Non-pigmented ciliary epithelial cell (primary cell): ENCODE data around the gene SPO11.

Source experiments
- DNase-seq: peaks from one replicate; pipeline ENCODE4 v3.0.0-alpha.2; 2010; ENCODE audit warnings: low read depth

SPO11 gene

DNA sequence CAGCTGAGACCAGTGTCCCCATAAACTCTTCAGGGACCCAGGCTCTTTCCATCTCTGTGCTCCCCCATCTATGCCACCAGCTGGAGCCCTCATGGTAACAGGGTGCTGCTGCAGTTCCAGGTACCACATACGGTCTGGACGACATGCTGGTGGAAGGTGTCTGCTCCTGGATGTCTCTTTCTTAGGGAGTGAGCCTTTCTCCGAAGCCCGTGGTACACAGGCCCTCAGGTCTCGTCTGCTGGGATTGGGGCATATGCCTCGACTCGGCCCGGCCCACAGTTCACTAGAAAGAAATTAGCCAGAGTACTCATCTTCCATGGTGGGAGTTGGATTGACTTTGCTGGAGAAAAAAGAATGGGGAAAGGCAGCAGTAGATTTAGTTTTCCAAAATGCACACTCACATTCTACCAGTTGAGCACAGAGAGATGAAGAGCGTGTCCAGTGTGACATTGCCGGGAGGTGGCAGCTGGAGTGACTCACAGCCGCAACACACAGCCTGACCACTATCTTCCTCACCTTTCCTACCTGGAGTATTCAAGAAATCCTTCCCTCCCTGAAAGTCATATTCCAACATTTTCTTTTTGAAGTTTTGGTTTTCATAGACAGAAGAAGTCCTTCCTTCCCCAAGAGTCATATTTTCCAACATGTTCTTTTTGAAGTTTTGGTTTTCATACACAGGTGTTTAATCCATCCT lies 18.6 kb upstream of the SPO11 start:
- DNase-seq = no peak

DNA sequence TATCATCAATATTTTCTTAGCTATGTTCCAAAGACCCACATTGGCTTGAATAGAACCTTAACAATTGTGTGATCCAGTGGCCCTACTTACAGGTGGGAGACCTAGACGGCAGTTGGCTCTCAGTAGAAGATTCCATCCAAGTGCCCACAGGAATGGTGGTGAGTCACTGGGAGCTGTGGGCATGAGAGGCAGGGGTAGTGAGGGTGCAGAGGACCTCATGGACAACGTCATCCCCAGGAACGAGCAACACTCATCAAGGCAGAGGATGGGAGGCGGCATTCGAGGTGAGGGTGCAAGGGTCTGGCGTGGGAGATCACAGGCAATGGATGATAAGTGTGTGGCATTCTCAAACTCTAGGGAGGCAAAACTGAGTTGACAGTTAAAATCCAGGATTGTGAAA lies 17.5 kb upstream of the SPO11 start:
- DNase-seq = no peak

DNA sequence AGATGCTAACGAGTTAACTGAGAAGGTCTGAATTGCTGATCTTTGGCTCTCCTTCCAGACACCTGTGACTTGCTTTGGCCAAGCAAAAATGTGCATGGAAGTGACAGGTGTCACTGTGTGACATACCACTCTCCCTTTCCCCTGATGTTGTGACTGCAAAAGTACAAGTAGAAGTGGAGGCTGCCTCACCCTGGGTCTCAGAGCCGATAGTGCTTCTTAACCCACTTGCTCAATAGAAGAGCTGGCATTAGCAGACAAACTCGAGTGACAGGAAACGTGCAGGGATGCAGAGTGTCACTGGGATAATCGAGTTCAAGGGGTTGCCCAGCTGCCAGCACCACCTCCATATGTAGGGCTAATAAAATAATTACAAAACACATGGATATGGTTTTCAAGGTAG lies 16.4 kb upstream of the SPO11 start:
- no peak for DNase-seq

DNA sequence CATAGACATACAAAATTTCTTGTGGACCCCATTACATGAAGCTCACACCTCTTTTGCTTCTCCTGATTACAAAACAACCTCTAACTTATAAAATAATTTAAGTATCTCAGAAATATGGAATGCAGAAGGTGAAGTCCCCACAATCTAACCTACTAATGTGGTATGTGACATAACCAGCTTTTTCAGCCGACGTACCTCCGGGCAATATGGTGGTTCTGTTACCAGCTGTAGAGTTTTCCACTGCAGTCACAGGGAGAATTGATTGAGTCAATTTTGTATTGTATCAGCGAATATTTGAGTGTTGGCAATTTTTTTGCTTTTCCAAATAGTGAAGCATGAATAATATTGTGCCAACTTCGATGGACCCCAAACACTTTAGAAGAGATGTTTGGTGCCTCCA lies 15.7 kb upstream of the SPO11 start:
- DNase-seq = no peak

DNA sequence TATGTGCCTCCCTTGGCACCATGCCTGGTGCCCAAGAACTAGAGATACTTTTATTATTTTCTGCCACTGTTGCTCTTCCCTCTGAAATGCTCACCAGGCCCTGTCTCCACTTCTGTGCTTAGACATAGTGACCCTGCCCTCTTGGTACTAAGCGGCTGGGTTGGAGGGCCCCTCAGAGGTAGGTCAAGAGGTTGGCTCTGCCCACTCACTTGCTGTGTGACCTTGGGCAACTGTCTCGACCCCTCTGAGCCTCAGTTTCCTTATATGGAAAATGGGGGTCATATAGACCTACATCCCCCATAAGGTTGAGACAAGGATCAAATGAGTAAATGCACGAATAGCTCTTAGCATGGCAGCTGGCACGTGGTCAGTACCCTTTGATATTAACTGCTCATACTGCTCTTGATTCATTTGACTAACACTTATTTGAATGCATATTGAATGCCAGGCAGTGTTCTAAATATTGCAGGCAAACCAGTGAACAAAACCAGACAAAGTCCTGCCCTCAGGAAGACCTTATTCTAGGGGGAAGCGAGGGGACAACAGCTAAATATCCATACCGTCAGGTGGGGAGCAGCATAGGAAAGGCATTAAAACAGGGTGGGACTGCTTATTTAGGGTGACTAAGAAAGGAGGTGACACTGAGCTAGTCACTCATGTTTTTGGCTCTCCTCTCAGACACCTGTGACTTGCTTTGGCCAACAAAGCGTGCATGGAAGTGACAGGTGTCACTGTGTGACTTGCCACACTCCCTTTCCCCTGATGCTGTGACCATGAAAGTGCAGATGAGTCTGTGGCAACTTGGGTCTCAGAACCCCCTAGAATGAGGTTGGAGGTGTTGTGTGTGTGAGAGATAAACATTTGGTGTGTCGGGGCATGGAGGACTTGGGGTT lies 14.3 kb upstream of the SPO11 start:
- no peak for DNase-seq

DNA sequence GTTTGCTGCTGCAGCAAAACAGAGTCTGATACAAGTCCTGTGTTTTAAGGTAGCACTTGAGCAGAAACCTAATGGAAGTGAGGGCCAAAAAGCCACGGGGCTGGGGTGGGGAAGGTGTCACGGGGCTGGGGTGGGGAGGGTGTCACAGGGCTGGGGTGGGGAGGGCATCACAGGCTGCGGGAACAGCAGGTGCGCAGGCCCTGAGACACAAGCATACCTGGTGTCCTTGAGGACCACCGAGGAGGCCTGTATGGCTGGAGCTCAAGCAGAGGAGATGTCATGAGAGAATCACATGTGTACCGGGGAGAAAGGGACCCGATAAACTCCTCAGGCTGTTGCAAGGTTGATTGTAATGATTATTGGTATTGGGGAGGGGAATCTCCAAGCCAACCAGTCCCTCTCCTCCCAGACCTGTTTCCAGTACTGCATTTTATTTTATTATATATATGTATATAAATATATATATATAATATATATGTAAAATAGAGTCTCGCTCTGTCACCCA lies 13.6 kb upstream of the SPO11 start:
- DNase-seq = no peak

DNA sequence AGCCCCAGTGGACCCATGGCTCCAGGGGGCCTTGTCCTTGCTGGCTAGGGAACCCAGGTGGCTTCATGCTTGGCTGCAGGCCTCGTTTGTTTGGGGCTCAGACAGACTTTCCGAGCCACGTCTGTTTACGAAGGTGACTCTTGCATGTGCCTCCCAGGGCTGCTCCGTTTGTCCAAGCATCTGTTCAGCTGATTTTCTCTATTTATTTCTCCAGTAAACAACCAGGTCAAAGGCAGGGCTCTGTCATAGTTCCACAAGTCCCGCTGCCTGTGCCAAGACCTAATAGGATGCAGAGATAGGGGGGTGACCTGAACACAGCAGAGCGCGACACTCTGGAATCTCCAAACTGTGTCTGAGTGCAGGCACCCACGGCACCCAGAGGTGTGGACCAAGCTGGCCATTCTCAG lies 12.8 kb upstream of the SPO11 start:
- DNase-seq = no peak

DNA sequence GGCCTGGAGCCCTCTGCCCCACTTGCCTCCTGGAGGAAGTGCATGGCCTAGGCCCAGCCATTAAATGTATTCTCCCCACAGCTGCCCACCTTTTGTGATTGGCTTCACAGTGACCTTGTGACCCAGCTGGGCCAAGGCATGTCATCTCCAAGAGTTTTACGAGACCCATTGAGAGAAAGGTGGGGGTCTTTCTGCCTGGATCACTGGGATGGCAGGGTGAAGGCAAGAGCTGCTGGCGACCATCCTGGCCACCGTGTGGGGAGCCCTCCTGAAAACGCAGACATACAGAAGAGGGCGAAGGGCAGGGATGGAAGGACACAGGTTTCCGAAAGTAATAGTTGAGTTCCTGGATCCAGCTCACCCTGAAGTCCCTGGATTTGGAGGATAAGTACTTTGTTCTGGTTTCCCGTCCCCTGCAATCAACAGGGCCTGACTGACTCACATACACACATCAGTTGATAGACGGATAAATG lies 12.3 kb upstream of the SPO11 start:
- no peak for DNase-seq

DNA sequence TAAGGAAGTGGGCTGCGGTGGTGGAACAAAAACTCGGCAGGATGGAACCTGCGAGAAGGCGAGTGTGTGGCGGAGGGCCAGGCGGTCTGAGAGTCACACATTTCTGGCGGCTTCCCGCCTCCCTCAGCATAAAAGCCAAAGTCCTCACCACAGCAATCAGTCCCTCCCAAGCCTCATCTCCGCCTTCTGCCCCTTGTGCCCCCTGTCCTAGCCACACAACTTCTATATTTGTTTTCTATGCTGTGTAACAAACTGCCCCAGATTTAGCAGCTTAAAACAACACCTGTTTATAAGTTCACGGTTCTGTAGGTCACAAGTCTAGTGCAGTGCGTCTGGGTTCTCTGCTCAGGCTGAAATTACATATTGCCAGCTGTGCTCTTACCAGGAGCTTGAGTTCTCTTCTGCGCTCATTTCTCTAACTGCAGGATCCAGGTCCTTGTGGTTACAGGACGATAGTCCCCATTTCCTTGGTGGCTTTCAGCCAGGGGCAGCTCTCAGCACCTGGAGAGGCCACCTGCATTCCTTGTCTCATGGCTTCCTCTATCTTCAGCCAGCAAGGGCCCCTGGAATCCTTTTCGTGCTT lies 11.7 kb upstream of the SPO11 start:
- DNase-seq = no peak

DNA sequence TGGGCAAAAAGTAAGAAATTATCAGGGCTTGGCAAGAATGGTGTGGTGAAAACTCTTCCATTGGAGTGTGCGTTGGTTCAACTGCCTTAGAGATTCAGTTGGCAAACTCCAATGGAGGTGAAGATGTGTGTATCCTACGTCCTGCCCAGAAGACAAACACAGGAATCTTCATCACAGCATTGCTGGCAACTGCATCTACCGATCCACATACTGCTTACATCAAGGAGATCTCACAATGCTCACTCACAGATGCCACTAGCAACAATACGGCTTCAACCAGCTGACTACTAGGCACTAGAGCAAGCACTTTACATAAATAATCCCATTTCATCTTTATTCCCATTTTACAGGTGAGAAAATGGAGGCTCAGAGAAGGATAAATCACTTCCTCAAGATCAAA lies 10.0 kb upstream of the SPO11 start:
- no peak for DNase-seq

DNA sequence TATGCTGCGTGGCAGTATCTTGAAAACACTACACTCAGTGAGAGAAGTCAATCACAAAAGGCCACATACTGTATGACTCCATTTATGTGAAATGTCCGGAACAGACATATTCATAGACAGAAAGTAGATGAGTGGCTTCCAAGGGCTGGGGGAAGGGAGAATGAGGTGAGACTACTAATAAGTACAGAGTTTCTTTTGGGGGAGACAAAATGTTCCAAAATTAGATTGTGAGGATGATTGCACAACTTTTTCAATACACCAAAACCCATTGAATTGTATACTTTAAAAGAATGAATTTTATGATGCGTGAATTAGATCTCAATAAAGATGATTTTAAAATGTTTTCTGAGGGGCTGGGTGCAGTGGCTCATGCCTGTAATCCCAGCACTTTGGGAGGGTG lies 9.2 kb upstream of the SPO11 start:
- no peak for DNase-seq

DNA sequence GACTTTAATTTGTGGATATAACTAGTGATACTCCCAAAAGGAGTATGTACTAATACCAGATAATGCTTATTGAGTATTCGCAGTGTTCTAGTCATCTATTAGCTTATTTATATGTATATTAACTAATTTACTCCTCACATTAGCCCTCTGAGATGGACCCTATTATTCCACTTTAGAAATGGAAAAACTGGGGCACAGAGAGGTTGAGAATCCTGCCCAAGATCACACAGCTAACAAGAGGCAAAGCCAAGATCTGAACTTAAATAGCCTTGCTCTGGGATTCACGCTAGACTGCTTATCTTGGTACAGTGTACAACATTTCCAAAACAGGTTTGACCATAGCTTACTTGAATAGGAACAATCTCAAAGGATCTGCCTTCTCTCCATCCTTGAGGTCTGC lies 8.5 kb upstream of the SPO11 start:
- no peak for DNase-seq

DNA sequence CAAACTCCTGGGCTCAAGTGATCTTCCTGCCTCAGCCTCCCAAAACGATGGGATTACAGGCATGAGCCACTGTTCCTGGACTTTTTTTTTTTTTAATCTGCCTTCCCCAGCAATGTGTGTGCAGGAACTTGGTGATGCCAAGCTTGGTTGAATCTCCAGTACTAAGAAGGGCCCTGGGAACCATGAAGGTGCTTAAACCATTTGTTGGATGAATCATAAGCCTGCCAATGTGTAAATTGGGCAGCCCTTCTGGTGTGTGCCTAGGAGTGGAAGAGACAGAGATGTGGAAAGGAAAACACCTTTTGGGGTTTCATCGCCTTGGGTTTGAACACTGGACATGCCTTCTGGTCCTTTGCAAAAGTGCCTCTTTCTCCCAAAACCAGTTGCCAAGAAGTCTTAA lies 7.1 kb upstream of the SPO11 start:
- no peak for DNase-seq

DNA sequence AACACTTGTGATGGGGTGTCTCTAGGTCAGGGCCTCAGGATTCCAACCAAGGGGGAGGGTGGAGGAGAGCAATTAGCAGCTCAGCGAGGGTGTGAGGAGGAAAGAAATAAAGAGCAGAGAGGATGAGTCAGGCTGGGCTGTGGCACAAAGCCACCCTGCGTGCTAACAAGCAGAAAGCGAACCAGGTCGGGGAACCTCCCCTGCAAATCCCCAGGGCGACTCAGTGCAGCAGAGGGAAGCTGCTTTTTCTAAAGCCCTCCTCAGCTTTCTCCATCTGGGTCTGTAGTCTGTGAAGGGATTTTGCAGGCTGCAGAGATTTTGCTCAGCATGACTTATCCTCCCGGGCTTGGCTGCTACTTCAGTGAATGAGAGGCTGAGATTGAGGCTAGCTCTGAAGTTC lies 6.6 kb upstream of the SPO11 start:
- DNase-seq = no peak

DNA sequence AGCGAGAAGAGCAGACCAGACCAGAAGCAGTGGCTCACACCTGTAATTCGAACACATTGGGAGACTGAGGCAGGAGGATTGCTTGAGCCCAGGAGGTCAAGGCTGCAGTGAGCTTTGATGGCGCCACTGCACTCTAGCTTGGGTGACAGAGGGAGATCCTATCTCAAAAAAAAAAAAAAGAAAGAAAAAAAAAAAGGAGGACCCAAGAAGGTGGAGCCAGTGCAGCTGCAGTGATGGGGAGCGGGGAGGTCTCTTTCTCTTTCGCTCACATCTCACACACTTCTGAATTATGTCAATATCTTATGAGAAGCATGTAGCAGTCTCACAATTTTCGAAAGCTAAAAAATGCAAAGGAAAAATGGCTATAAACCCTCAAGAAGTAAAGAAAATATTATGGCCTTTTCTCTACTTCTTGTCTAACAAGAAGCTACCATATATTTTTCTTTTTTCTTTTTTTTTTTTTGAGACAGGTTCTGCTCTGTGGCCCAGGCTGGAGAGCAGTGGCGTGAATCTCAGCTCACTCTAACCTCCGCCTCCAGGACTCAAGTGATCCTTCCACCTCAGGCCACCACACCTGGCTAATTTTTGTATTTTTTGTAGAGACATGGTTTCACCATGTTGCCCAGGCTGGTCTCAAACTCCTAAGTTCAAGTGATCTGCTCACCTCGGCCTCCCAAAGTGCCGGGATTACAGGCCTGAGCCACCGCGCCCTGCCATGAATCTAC lies 3.8 kb upstream of the SPO11 start:
- no peak for DNase-seq

DNA sequence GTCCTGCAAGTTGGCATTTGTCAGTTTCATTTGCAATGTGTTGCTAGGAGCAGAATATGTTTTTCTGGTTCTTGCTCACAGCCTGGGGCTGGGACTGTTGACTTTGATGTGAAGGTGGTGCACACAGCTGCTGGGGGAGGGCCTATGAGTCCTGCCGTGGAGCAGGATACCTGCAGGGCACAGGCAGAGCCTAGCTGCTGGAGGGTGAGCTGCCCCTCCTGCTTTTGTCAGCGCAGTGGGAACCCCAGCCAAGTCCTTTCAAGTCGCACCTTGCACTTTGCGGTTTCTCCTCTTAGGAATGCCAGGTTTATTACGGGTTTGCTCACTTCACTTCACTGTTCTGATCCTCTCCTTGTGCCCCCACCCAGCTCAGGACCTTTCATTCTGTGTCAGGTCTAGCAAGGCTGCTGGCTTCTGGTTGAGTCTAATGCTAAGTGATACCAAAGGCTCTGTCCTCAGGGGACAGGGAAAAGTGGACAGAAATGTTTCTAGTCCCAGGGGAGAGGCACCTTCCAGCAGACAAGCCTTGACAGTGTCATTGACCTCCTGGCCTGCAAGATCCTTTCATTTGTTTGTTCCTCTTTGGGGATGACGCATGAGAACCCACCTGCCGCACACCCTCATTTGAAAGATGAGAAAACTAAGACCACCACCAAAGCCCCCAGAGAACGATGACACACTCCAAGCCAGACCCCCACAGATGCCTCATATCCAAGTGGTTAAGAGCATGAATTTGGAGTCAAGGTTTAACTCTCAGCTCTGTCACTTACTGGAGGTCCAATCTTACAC lies 2.7 kb upstream of the SPO11 start:
- no peak for DNase-seq

DNA sequence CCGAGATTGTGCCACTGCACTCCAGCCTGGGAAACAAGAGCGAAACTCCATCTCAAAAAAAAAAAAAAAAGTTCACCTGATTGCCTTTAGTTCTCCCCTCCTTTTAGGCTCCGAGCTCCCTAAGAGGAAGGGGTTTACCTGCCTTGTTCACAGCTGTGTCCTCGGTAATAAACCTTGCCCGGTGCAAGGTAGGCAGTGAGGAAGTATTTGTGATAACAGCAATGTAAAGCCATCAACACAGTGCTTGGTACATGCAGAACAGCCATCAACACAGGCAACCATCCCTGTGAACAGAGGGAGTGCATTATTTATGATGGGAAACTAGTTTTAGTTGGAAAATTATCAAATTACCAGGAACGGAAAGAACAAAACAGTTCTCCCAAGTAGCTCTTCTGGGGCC lies 1.8 kb upstream of the SPO11 start:
- no peak for DNase-seq

DNA sequence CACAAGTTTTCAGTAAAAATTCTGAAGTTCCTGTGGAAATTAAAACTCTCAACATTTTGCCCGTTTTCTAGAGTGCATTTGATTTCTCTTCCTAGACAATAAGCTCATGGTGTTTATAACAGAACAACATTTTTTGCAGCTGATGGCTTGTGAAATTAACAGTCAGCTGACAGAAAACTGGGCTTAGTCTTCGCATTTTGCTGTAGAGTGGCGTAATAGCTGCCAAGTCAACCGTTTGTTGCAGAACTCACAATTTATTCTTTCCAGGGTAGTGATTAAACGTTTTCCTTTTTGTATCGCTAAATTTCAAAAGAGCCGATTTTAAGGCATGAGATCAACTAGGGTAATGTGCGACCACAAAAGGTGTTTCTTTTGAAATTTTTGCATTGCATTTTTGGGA lies 1.4 kb downstream of the SPO11 start:
- DNase-seq = no peak

DNA sequence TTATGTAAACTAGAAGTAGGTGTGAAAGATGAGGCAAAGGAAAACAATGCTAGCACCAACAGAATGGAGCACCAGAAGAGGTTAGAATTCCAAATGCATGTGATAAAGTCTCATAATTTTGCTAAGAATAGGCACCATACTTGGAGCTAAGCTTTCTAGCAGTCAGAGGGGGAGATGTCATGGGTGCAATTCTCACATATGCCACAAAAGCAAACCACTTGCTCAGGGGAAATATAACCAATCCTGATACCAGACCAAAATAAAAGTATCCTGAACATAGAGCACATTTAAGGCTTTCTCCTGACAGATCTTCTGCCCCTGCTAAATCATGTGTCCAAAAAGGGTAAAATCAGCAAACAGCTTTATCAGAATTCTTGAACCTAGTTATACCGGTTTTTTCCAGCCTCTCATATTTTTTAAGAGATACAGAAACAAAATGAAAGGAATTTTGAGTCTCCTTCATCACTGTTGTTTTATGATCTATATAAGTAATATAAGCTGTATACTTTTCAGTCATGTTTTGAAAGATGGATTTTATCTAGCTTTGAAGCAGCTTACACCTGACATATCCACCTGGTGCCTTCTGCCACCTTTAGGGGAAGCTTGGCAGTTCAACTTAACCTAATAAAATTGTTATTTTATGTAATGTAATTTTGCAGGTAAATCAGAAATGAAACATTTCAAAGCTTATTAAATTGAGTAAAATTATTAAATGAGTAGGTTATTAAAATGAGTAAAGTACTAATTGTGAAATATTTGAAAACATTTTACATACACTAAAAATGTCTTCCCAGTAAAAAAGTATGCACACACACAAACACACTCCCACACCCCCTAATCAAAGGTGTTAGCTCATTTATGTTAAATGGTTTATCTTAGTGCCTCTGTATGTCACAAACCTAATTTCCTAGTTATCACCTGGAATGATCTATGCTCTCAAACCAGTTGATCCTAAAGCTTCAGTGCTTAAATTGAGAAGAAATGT lies 2.8 kb downstream of the SPO11 start:
- no peak for DNase-seq

DNA sequence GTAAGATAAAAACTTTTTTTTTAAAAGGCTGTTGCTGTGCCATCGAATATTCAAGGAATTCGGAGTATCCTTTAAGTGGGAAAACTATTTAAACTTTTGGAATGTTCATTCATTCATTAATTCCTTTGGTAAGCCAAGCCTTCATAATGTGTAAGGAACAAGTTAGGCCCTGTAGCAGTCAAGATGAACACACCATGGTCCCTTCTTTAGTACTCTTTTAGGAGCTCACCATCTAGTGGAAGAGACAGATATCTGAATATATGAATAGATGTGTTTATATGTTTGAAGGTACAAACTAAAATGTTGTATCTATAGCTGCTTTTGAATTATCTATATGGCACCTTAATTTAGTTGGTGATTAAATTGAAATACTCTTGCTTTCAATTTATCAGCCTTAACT lies 5.8 kb downstream of the SPO11 start:
- no peak for DNase-seq
